Activated CD4-positive, alpha-beta T cell treated with anti-CD3 and anti-CD28 coated beads, Interleukin-2, amount 50 U/mL, for 1 hour (primary cell): Measurements from ENCODE around the gene TBCK.

ENCODE experiments used
- DNase-seq: peaks from one replicate; pipeline ENCODE4 v3.0.0-alpha.2; 2020

TBCK gene

DNA sequence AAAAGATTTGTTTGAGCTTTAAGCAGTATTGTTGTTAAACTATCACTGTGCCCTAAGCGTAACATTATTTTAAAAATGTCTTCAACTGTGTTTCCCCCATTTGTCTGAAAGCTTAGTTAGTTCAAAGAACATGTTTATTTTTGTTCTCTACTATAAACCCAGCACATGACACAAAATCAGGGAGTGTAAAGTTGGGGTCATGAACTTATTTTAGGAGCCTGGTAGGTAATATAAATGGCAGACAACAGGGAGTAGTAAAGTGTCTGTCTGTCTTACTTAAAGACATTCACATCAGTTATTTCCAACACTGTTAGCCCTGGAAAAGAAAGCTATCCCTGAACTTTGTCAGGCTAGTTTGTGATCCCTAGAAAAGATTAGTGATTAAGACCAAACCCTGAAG lies 4.2 kb upstream of the TBCK start:
- DNase-seq = no peak

DNA sequence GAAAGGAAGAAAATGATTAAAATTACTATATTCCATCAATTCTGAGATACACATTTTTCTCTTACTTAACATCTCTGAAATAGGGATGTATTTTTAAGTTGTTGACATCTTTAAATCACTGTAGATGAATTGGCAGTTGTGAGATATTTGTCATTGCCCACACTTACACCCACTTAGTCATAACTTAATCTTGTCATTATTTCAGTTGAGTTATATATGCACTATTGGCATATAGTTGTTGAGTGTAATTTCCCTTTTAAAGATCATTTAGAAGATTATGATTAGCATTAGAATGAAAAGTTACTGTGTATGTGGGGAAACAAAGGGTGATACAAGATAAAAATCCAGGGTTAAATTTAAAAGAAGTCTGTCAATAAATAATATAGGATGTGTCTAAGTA lies 2.5 kb upstream of the TBCK start:
- DNase-seq = no peak

DNA sequence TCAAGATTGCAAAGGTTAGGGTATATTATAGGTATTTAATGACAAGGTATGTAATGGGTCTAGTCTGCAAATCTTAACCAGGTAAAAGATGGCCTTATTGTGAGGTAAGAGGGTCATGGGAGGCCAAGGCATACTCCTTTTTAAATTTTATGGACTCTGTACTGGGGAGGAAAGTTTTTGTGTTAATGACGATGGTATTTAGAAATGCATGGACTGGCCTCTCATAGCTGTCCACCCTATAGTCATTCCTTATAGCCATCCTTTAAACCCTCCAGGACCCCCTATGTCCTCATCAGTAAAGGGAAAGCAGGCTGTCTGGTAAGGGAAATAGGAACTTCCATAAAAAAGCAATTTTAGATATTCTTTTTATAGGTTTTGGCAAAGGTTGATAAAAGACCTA lies 1.8 kb upstream of the TBCK start:
- DNase-seq = no peak

DNA sequence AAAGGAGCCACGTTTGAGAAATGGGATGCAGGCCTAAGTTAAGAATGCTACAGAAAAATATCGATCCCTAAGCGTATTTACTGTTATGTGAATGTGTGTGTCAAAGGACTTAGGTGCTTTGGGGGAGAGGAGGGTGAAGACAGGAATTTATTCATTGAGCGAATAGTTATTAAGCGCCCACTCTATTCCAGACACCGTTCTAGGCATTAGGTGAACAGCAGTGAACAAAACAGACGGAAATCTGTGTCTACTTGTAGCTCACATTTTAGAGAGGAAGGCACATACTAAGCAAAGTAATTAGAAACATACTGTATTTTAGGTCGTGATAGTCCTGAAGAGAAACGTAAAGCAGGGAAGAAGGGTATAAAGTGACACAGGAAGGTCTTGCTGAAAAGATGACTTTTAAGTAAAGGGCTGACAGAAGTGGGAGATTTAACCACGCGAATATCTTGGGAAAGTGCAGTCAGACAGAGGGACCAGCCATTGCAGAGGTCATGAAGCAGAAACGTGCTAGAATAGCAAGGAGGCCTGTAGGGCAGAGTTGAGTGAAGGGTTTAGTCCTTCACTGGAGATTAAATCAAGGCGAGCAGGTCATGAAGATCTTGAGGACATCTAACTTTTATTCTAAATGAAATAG lies 882 bp upstream of the TBCK start:
- no peak for DNase-seq

DNA sequence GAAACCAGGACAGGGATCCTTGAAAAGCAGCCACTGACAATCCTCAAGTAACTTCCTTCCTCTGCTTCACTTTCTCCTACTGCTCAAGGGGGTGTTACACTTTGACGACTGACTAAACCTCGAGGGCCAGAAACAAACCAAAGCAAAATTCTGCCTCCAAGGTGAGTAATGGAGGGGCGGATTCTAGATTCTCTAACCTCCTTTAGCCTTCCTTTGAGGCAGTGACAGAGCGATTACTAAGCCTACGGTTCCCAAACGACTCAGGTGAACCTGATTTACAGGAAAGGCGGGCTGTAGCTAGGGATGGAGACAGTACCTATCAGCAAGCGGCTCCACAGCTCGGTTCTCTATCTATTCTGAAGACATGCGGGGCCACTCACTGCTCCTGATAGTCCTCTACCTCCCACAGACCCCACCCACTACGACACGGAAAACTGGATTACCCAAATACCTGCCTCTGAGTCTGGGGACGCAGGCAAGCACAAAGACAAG lies 487 bp downstream of the TBCK start:
- DNase-seq = no peak

DNA sequence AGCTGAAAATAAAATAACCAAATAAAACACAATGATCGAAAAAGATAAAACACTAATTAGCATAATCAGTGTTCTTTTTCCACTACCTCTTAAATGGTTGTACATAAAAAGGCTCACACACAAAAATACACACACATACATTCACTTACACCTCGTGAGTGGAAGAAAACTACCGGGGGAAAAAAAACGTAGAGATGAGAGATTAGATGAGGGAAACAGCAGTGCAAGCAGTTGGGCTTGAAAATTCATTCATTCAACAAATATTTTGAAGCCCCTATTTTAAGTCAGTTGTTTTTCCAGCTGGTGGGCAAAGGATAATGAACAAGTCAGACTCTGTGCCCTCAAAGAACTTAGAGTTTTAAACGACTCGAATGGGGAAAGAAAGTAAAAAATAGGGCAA lies 1.0 kb downstream of the TBCK start:
- DNase-seq = no peak

DNA sequence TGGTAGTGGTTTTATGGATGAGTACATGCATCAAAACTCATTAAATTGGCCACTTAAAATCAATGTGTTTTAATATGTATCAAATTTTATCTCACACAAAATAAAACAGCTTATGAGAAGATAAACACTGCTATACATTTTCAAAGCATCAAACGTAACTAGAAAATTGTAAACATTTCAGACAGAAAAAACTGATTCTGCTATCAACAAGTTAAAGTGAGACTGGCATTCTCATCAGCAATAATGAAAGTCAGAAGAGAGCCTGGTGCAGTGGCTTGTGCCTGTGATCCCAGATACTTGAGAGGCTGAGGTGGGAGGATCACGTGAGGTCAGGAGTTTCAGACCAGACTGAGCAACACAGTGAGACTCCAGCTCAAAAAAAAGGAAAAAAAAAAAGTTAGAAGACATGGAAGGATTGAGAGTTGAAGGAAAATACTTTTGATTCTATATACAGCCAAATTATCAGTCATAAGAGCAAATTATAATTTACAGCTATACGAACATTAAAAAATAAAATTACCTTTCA lies 2.9 kb downstream of the TBCK start:
- DNase-seq = no peak

DNA sequence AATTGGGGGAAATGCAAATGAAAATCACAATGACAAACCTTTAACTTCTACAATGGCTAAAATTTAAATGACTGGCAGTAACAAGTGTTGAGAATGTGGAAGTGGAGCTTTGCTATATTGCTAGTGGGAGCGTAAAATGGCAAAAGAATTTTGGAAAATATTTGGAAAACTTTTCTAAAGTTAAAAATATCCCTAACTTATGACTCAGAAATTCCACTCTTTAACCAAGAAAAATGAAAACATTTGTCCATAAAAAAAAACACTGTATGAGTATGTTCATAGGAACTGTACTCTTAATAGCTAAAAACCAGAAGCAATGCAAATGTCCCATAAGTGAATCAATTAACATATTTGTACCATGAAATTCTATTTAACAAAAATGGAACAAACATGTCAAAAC lies 3.6 kb downstream of the TBCK start:
- DNase-seq = no peak

DNA sequence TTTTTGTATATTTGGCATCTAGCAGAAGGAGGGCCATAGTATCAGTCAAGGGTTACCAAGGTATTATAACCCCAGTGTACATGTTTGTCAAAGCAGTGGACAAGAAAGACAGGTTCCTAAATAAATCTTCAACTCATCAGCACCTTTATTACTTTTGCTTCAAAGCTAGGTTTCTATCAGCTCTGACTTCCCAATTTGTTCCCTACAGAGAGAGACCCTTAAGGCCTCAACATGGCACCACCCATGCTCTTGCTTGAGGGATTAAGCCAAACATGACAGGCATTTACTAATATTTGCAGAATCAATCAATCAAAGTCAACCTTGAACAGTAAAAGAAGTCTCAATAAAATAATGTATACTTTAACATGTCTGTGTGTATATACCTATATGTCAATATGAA lies 9.4 kb downstream of the TBCK start:
- no peak for DNase-seq

DNA sequence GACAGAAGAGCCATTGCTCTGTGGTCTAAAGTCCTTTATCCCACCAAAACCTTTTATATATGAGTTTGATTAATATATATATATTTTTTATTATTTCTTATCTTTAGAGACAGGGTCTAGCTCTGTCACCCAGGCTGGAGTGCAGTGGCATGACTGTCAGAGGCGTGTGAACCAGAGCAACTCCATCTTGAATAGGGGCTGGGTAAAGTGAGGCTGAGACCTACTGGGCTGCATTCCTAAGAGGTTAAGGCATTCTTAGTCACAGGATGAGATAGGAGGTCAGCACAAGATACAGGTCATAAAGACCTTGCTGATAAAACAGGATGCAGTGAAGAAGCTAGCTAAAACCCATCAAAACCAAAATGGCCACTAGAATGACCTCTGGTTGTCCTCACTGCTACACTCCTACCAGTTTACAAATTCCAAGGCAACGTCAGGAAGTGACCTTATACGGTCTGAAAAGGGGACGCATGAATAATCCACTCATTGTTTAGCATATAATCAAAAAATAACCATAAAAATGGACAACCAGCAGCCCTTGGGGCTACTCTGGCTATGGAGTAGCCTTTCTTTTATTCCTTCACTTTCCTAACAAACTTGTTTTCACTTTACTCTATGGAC lies 10.5 kb downstream of the TBCK start:
- no peak for DNase-seq

DNA sequence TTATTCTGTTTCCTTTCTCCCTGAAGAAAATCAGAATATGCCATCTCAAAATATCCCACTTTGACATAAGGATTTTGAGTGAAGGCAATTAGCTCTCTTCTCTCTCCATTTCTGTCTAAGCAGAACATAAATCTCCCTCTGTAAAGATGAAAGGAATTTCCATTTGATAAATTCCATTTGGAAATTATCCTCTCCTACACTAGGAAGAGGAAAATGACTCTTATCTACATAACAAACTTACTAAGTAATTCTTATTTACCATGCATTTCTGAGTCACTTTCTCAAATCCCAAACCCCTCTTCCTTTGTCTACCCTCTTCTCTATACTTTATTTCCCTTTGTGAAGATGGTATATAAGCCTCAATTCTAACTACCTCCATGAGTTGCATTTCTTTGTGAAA lies 11.4 kb downstream of the TBCK start:
- DNase-seq = no peak

DNA sequence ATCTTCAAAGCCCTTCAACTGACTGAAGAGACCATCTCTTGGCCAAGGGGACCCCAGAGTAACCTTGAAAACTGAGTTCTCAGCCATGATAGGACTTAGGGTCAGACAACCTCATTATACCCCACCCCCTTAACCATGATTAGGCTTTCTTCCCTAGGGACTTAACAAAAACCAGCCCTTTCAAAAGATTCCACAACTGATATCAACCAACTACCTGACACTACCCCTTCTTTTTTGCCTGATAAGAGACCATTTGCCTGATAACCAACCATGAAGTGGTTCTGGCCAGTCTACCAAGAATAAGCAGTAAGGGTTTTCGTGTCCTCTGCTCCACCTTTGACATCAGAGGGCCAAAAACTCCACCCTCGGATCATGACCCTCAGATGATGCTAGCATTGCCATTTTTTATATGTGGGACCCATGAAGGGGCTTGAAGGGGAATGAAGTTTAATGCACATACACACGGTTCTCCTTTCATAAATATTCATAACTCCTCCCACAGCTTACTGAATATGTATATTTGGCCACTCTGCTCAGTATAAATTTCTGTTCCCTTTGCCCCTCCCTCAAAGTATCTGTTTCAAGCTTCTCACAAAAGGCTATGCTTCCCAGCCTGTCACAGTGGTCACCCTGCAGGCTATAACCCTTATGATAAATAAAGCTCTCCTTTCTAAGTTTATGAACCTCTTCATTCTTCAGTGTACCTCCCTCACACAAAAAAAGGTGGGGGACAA lies 12.3 kb downstream of the TBCK start:
- DNase-seq = no peak

DNA sequence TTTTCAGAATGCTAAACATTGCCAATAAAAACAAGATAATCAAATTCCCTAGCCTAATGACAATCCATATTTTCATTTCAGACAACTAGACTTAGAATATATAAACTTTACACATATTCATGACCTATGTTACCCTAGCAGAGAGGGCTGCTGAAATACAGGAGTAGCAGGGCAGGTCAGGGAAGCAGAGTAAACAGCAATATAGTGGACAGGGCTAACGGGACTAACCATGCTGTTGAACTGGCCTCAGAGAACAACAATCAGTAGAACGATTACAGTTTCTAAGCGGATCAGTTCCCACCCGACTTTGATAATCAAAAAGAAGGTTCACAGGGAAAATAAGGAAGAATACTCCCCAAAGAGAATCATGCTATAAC lies 14.0 kb downstream of the TBCK start:
- no peak for DNase-seq

DNA sequence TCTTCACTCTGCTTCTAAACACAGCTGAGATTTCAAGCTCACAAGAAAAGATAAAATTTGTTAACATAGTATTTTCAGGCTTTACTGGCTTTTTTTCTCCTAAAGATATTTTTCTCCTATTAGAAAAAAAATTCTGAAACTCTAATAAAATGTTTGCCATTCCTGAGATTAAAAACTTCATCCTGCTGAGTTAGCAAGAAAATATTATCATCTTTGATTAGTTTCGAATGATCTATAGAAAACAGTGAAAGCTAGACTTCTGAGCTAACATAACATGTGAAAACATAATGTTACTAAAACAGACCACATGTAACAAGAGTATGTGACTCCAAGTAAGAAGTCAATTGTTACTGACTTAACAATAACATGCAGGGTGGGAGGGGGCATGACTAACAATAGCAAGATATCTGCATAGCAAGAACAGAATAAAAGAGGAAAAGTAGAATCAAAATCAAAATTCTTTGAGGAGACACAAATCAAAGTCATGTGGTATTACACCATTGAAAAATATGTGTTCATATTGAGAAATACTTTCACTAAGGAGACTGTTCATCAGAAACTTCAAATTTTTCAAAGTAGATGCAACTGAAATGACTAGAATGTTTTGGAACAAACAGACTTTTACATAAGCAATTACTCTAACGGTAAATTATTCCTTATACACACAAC lies 14.5 kb downstream of the TBCK start:
- no peak for DNase-seq

DNA sequence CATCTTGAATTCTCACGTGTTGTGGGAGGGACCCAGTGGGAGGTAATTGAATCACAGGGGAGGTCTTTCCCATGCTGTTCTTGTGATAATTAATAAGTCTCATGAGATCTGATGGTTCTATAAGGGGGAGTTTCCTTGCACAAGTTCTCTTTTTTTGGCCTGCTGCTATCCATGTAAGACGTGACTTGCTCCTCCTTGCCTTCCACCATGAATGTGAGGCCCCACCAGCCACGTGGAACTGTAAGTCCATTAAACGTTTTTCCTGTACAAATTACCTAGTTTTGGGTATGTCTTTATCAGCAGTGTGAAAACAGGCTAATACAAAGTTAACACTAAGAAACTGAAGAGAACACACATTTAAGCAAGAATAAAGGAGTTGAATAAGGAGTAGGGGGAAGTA lies 16.0 kb downstream of the TBCK start:
- no peak for DNase-seq

DNA sequence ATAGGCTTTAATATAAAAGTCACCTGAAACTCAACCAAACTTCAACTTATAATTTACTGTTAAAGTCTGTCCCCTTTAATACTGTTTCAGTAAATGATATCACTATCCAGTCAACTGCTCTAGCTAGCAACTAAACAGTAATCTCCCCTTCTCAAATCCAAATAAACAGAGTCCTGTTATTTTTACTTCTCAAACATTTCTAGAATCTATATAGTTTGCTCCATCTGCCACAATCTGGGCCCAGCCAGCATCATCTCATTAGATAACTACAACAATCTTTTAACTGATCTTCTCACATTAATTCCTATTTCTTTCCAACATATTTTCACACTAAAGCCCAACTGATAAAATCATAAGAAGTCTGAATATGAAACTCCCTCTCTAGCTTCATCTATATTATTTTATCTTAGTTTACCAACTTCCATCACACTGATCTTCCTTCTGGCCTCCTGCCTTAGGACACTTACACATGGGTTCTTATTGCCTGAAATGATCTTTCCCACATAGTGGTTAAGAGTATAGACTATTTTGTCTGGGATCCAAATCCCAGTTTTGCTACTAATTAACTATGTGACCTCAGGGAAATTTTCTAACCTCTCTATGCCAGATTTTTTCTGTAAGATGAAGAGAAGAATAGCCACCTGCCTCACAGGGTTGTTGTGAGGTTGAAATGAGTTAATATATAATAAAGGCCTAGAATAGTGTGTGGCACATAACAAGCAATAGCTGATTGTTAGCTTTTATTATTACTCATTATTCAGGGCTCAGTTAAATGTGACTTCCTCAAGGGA lies 18.6 kb downstream of the TBCK start:
- DNase-seq = no peak

DNA sequence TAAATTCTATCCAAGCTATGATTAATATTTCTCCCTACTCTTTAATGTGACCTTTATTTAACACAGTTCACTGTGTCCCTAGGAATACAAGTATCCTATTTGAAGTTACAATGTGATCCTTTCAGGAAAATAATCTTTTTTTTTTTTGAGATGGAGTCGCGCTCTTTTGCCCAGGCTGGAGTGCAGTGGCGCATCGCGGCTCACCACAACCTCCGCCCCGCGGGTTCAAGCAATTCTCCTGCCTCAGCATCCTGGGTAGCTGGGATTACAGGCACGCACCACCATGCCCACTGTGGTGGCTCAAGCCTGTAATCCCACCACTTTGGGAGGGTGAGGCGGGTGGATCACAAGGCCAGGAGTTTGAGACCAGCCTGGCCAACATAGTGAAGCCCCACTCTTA lies 21.9 kb downstream of the TBCK start:
- DNase-seq = no peak

DNA sequence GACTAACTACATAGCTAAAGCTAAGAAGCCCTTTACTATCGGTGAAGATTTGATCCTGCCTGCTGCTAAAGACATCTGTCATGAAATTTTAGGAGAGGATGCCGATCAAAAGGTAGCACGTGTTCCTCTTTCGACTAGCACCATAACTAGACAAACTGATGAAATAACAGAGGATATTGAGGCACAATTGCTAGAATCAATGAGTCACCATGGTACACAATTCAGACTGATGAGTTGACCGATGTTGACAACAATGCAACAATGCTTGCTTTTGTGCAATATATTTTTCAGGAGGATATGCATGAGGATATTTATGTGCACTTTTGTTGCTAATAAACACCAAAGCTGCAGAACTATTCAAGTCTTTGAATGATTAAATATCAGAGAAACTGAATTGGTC lies 24.3 kb downstream of the TBCK start:
- DNase-seq = no peak

DNA sequence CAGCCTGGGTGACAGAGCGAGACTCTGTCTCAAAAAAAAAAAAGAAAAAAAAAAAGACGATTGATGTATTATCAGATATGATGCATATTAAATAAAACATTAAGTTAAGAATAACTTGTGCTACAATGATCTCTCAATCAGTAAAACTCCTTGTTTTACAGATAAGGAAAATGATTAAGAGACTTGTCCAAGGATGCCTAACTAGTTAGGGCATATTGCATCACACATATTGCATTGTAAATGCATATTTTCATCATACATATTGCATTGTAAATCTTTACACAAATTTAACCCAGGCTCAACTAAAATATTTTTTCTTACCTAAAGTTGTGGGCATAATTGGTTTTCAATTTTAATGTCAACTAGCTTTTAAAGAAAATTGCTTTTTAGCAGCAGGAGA lies 26.3 kb downstream of the TBCK start:
- DNase-seq = no peak

DNA sequence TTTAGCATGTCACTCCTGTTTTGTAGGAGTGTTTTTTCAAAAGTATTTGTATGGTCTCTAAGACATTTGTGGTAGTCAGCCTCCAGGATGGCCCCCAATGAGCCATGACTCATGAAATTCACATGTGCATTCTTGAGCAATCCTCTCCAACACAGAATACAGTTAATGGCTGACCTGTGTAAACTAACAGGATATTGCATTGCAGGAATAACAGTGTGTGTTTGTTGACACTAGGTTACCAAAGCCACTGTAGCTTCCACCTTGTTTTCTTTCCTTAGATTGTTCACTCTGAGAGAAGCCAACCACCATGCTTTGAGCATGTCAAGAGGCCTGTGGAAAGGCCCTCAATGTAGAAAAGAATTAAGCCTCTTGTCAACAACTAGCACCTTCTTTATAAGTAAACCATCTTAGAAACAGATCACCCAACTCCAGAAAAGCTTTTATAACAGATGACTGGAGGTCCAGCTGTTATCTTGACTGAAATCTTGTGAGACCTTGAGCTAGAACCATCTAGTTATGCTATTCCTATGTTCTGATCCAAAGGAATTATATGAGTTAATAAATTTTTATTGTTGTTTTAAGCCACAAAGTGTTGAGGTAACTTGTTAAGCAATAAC lies 28.5 kb downstream of the TBCK start:
- DNase-seq = no peak

DNA sequence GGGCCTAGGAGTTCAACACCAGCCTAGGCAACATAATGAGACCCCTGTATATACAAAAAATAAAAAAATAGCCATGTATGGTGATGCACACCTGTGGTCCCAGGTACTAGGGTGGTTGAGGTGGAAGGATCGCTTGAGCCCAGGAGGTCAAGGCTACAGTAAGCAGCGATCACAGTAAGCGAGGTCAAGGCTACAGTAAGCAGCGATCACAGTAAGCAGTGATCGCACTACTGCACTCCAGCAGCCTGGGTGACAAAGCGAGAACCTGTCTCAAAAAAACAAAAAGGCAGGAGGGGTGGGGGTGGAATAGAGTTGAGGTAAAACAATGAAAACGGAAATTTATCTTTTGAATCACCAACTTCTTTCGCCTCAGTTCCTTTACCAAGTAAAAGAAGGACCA lies 29.4 kb downstream of the TBCK start:
- no peak for DNase-seq

DNA sequence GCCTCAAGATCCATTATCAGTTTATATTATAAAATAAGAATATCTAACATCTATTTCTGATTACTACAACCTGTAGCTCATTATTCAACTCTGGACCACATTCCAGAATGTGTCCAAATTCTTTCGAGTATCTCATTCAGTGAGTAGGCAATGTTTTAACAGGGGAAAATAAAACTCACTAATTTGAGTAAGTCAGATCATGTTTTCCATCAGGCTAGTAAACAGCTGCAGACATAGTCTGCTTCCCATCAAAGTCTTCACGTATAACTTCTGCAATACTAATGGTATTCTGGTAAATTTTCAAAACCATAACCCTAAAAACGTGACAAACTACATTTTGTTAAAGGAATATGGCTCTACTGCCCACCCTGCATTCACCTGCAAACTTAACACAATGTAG lies 31.8 kb downstream of the TBCK start:
- DNase-seq = no peak
